Measurements from ENCODE around the gene COL5A1.

GRCh38 chr9:134758949-134759607, 117.5 kb downstream of the COL5A1 start:
- TF ChIP-seq POLR2A (IDR thresholded peaks at IDR 0.05): no peak
- TF ChIP-seq, protein P1, sequence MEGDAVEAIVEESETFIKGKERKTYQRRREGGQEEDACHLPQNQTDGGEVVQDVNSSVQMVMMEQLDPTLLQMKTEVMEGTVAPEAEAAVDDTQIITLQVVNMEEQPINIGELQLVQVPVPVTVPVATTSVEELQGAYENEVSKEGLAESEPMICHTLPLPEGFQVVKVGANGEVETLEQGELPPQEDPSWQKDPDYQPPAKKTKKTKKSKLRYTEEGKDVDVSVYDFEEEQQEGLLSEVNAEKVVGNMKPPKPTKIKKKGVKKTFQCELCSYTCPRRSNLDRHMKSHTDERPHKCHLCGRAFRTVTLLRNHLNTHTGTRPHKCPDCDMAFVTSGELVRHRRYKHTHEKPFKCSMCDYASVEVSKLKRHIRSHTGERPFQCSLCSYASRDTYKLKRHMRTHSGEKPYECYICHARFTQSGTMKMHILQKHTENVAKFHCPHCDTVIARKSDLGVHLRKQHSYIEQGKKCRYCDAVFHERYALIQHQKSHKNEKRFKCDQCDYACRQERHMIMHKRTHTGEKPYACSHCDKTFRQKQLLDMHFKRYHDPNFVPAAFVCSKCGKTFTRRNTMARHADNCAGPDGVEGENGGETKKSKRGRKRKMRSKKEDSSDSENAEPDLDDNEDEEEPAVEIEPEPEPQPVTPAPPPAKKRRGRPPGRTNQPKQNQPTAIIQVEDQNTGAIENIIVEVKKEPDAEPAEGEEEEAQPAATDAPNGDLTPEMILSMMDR (IDR thresholded peaks at IDR 0.05): no peak

Measured in esophagus squamous epithelium (tissue), 4 donors.